ENCODE data around the gene ZFX. TPM values are rescaled to one million over a fixed set of nuclear protein-coding genes. Genes with fewer than 3 reads are reported as not detected.
"Not testable (repeated sequence)": the region's sequence is repeated elsewhere in the genome, so short reads cannot be mapped to it uniquely, and the experiment has no call there.

Gene ZFX
- total RNA-seq, result 10 to 100 TPM; 57.7 to 78.1 TPM

GRCh38 chrX:24149351-24150050 lies at the start of gene ZFX:
ZFX (plus strand) TSS chrX:24149729; CDS start chrX:24172743, 23,014 bp downstream.
- no peaks in the 10 kb centered on the region for H3K9me3 Mint-ChIP-seq
- no peaks in the 10 kb centered on the region for H3K27me3 Mint-ChIP-seq
- H3K36me3 Mint-ChIP-seq, result peaks cover 18% of the 10 kb centered on the region
- H3K27ac Mint-ChIP-seq, result peak within 1 kb of the TSS; percentile 91 to 99
- ATAC-seq (peak; percentile 70 to 81), DNase-seq (ENCODE audit: low spot score) (peak; percentile 81)
- peaks cover 49 to 54% of the 10 kb centered on the region in 2 donors for H3K4me1 Mint-ChIP-seq (ENCODE audit: low read depth in 2 of 2)
- peak within 1 kb of the TSS; percentile 98 for H3K4me3 Mint-ChIP-seq

- Mint-ChIP-seq H3K9me3 (no peaks in the 10 kb centered on the region), H3K27ac (no peak overlapping the region), H3K4me3 (no peak overlapping the region), H3K27me3 (no peaks in the 10 kb centered on the region), H3K4me1 (ENCODE audit: low read depth in 2 of 2) (peaks cover 0 to 11% of the 10 kb centered on the region in 2 donors), H3K36me3 (no peaks in the 10 kb centered on the region)
- ATAC-seq, result no peak
- DNase-seq (ENCODE audit: low spot score), result no peak
These were observed 48.8 kb upstream of the ZFX start for GRCh38 chrX:24100713-24101112.

GRCh38 chrX:24110069-24110468 lies 39.5 kb upstream of the ZFX start:
- H3K27me3 Mint-ChIP-seq, result no peaks in the 10 kb centered on the region
- DNase-seq (ENCODE audit: low spot score), result no peak
- no peaks in the 10 kb centered on the region for H3K36me3 Mint-ChIP-seq
- no peak overlapping the region for H3K27ac Mint-ChIP-seq
- ATAC-seq, result no peak
- H3K9me3 Mint-ChIP-seq, result no peaks in the 10 kb centered on the region
- no peak overlapping the region for H3K4me3 Mint-ChIP-seq
- H3K4me1 Mint-ChIP-seq (ENCODE audit: low read depth in 2 of 2), result no peaks in the 10 kb centered on the region

GRCh38 chrX:24113181-24113580 lies 36.3 kb upstream of the ZFX start:
- H3K36me3 Mint-ChIP-seq, result no peaks in the 10 kb centered on the region
- ATAC-seq, result no peak

GRCh38 chrX:24117258-24117657 lies 32.3 kb upstream of the ZFX start:
- no peak overlapping the region for H3K27ac Mint-ChIP-seq
- H3K9me3 Mint-ChIP-seq, result no peaks in the 10 kb centered on the region

More at GRCh38 chrX:24113181-24113580, 36.3 kb upstream of the ZFX start:
- no peaks in the 10 kb centered on the region for H3K27me3 Mint-ChIP-seq
- no peaks in the 10 kb centered on the region for H3K4me1 Mint-ChIP-seq (ENCODE audit: low read depth in 2 of 2)
- no peaks in the 10 kb centered on the region for H3K9me3 Mint-ChIP-seq
- H3K27ac Mint-ChIP-seq, result no peak overlapping the region
- H3K4me3 Mint-ChIP-seq, result no peak overlapping the region
- no peak for DNase-seq (ENCODE audit: low spot score)

GRCh38 chrX:24124244-24124799 lies 25.2 kb upstream of the ZFX start:
- ATAC-seq (no peak), DNase-seq (ENCODE audit: low spot score) (no peak)
- H3K36me3 Mint-ChIP-seq, result no peaks in the 10 kb centered on the region
- H3K4me1 Mint-ChIP-seq (ENCODE audit: low read depth in 2 of 2), result no peaks in the 10 kb centered on the region
- H3K4me3 Mint-ChIP-seq, result no peak overlapping the region
- no peak overlapping the region for H3K27ac Mint-ChIP-seq
- H3K27me3 Mint-ChIP-seq, result peaks cover 0 to 3% of the 10 kb centered on the region in 2 donors
- no peaks in the 10 kb centered on the region for H3K9me3 Mint-ChIP-seq

More at GRCh38 chrX:24117258-24117657, 32.3 kb upstream of the ZFX start:
- no peaks in the 10 kb centered on the region for H3K4me1 Mint-ChIP-seq (ENCODE audit: low read depth in 2 of 2)
- DNase-seq (ENCODE audit: low spot score), result no peak
- no peaks in the 10 kb centered on the region for H3K36me3 Mint-ChIP-seq
- no peak for ATAC-seq
- H3K27me3 Mint-ChIP-seq, result peaks cover 0 to 3% of the 10 kb centered on the region in 2 donors
- no peak overlapping the region for H3K4me3 Mint-ChIP-seq

GRCh38 chrX:24125028-24125612 lies 24.4 kb upstream of the ZFX start:
- DNase-seq (ENCODE audit: low spot score) (no peak), ATAC-seq (no peak)
- H3K36me3 Mint-ChIP-seq, result no peaks in the 10 kb centered on the region
- H3K9me3 Mint-ChIP-seq, result no peaks in the 10 kb centered on the region
- H3K27ac Mint-ChIP-seq, result no peak overlapping the region
- H3K4me3 Mint-ChIP-seq, result no peak overlapping the region
- H3K27me3 Mint-ChIP-seq, result peaks cover 0 to 3% of the 10 kb centered on the region in 2 donors
- H3K4me1 Mint-ChIP-seq (ENCODE audit: low read depth in 2 of 2), result no peaks in the 10 kb centered on the region

GRCh38 chrX:24131476-24131875 lies 18.1 kb upstream of the ZFX start:
- Mint-ChIP-seq H3K27me3 (no peaks in the 10 kb centered on the region), H3K9me3 (no peaks in the 10 kb centered on the region), H3K27ac (no peak overlapping the region), H3K4me1 (ENCODE audit: low read depth in 2 of 2) (no peaks in the 10 kb centered on the region), H3K36me3 (no peaks in the 10 kb centered on the region), H3K4me3 (no peak overlapping the region)
- DNase-seq (ENCODE audit: low spot score) (no peak), ATAC-seq (no peak)

GRCh38 chrX:24133312-24133711 lies 16.2 kb upstream of the ZFX start:
- Mint-ChIP-seq H3K4me1 (ENCODE audit: low read depth in 2 of 2) (no peaks in the 10 kb centered on the region), H3K27me3 (no peaks in the 10 kb centered on the region), H3K36me3 (no peaks in the 10 kb centered on the region), H3K27ac (no peak overlapping the region), H3K9me3 (no peaks in the 10 kb centered on the region), H3K4me3 (no peak overlapping the region)
- ATAC-seq (no peak), DNase-seq (ENCODE audit: low spot score) (no peak)

GRCh38 chrX:24135768-24136167 lies 13.8 kb upstream of the ZFX start:
- not testable (repeated sequence) for H3K27me3 Mint-ChIP-seq

GRCh38 chrX:24137192-24137591 lies 12.3 kb upstream of the ZFX start:
- no peak overlapping the region for H3K4me3 Mint-ChIP-seq
- no peak overlapping the region for H3K27ac Mint-ChIP-seq
- ATAC-seq (no peak), DNase-seq (ENCODE audit: low spot score) (no peak)
- no peaks in the 10 kb centered on the region for H3K27me3 Mint-ChIP-seq
- H3K36me3 Mint-ChIP-seq, result no peaks in the 10 kb centered on the region
- H3K4me1 Mint-ChIP-seq (ENCODE audit: low read depth in 2 of 2), result no peaks in the 10 kb centered on the region
- H3K9me3 Mint-ChIP-seq, result no peaks in the 10 kb centered on the region

More at GRCh38 chrX:24135768-24136167, 13.8 kb upstream of the ZFX start:
- H3K27ac Mint-ChIP-seq; H3K4me1 Mint-ChIP-seq (ENCODE audit: low read depth in 2 of 2); H3K9me3 Mint-ChIP-seq; ATAC-seq; H3K36me3 Mint-ChIP-seq; H3K4me3 Mint-ChIP-seq; DNase-seq (ENCODE audit: low spot score): not testable (repeated sequence)

GRCh38 chrX:24143982-24144381 lies 5.5 kb upstream of the ZFX start:
- DNase-seq (ENCODE audit: low spot score); H3K4me3 Mint-ChIP-seq; H3K27me3 Mint-ChIP-seq; H3K27ac Mint-ChIP-seq; ATAC-seq; H3K9me3 Mint-ChIP-seq; H3K36me3 Mint-ChIP-seq: not testable (repeated sequence)
- H3K4me1 Mint-ChIP-seq (ENCODE audit: low read depth in 2 of 2), result peaks cover 16 to 26% of the 10 kb centered on the region in 2 donors

GRCh38 chrX:24144528-24144927 lies 5.0 kb upstream of the ZFX start:
- DNase-seq (ENCODE audit: low spot score) (no peak), ATAC-seq (no peak)
- Mint-ChIP-seq H3K27ac (no peak overlapping the region), H3K9me3 (no peaks in the 10 kb centered on the region), H3K27me3 (no peaks in the 10 kb centered on the region), H3K36me3 (no peaks in the 10 kb centered on the region), H3K4me1 (ENCODE audit: low read depth in 2 of 2) (peaks cover 16 to 26% of the 10 kb centered on the region in 2 donors), H3K4me3 (no peak overlapping the region)
